A549 treated with dexamethasone at 1 μM for 4 hours (cell line): ENCODE measurements around the gene SETX. TPM values are rescaled to one million over a fixed set of nuclear protein-coding genes. Genes with fewer than 3 reads are reported as not detected.

ENCODE experiments used
- total RNA-seq: library from RNA; stranded (reverse); fragments of 200-300 nt; extraction: Qiagen RNA extraction; gene quantifications from 5 replicates; pipeline ENCODE4 v1.2.3, GENCODE V29; 2022

SETX gene
- total RNA-seq: 18.5 to 23.5 TPM (median 21.1 TPM) in 5 replicates

GRCh38 chr9:132354637-132355355 is at the start of gene SETX:
SETX (minus strand) TSS chr9:132354986; CDS start chr9:132349428, 5,558 bp downstream.

Other genes with a start within 250 kb of the SETX start
- gene NTNG2, start 192.9 kb downstream of the SETX start, total RNA-seq: 0.57 to 2.3 TPM (median 1.5 TPM) in 5 replicates
- 13.8 to 16.3 TPM (median 14.1 TPM) in 5 replicates for gene TTF1, start 51.9 kb upstream of the SETX start, total RNA-seq
- 0.05 to 0.22 TPM (median 0.07 TPM) in 3 of 5 replicates, not detected in the others for gene CFAP77, start 55.2 kb upstream of the SETX start, total RNA-seq
- gene BARHL1, start 227.6 kb upstream of the SETX start, total RNA-seq: not detected in 5 replicates